Activated CD4-positive, CD25-positive, alpha-beta regulatory T cell treated with anti-CD3 and anti-CD28 coated beads, Interleukin-2, amount 50 U/mL, for 24 hours (primary cell): ENCODE measurements around the gene THSD4.

Experiments
- ATAC-seq, 2 donors: fragments of 150-1000 bp; cut with Tn5 transposase; one replicate each; pipeline ENCODE4 v1.10.0; 2021; ENCODE audit warnings: mild to moderate bottlenecking in 1 of 2, moderate library complexity in 1 of 2

THSD4 gene

DNA sequence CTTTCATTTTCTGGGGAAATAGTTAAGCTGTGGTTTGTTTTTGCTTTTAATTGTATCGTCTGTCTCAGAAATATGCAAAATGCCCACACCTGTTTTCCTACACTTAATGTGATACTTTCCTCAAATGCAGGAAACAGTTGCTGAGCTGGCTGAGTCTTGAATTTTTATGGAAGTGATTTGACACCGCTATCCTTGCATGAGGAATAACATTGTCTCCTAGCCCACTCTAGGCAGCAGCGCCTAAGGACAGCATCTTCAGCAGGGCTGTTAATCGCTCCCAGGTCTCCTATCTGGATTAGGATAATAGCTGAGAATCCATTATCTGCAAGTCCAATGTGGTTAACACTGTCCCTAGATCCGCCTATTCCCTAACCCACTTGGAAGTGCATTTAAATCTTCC, 562.5 kb downstream of the THSD4 start:
- no peak for ATAC-seq

GRCh38 chr15:71678191-71678590, 562.9 kb downstream of the THSD4 start:
- no peak for ATAC-seq

DNA sequence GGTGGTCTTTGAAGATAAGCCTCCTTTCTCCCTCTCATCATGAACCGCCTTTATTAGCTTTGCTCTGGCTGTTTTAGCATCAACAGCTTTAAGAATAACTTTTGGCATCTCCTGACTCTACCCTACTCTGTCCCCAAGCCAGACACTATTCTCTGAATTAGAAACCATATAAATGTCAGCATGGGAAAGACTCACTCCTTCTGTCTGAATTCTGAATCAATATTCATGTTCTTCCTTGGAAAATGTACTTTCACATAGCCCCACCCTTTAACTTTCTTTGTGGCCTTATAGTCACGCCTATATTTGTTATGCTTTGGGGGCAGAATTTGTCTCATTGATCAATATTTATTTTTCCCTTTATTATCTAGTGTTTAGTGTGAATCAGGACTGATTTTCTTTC, 563.3 kb downstream of the THSD4 start:
- ATAC-seq, result no peak

DNA sequence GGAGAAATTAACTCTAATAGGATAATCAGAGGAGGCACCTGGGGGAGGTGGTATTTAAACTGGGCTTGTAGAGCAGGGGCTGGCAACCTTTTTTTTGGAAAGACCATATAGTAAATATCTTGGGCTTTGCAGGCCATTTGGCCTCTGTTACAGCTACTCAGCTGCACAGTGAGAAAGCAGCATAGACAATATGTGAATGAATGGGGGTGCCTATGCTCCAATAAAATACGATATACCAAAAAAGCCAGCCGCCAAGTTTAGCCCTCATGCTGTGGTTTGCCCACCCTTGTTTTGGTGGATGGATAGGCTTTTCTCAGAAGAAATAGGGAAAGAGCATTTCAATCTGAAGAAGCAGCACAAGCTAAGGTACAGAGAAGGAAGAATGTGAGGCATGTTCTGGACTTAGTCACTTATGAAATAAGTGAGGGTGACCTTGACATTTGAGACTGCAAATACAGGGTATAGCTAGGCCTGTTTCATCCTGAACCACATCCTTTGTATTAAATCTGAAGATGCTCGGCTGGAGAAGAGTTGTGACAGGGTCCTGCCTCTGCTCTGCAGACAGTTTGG, 564.0 kb downstream of the THSD4 start:
- ATAC-seq, result peak in 1 of 2 donors; percentile 6

- ATAC-seq, result peak in 1 of 2 donors; percentile 19
Measured at GRCh38 chr15:71679793-71680353, 564.6 kb downstream of the THSD4 start.

GRCh38 chr15:71682001-71682400, 566.7 kb downstream of the THSD4 start:
- ATAC-seq, result no peak

DNA sequence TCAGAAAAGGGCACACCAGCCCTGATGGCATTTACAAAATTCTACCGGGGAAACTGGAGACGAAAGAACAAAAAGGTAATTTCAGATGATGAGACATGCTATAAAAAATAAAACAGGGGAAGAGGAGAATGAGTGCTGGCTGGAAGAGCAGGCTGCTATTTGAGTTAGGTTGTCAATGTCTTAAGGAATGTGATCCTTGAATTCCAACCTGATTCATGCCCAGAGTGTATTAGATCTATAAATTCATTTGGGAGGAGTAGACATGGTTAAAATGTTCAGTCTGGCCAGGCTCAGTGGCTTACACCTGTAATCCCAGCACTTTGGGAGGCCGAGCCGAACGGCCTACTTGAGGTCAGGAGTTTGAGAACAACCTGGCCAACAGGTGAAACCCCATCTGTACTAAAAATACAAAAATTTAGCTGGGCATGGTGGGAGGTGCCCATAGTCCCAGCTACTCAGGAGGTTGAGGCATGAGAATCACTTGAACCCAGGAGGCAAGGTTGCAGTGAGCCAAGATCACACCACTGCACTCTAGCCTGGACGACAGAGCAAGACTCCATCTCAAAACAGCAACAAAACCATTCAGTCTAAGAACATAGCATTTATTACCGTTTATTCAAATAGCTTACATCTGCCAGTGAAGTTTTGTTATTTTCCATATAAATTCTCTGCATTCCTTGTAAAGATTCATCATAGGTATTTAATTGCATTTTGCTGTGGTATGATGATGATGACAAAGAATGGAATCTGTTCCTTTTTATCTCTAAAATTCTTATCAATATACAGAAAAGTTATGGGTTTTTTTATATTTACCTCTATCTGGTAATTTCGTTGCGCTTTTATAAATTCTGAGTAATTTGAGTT, 568.4 kb downstream of the THSD4 start:
- ATAC-seq, result no peak

- ATAC-seq, result no peak
Measured at GRCh38 chr15:71685420-71685993, 570.2 kb downstream of the THSD4 start.

DNA sequence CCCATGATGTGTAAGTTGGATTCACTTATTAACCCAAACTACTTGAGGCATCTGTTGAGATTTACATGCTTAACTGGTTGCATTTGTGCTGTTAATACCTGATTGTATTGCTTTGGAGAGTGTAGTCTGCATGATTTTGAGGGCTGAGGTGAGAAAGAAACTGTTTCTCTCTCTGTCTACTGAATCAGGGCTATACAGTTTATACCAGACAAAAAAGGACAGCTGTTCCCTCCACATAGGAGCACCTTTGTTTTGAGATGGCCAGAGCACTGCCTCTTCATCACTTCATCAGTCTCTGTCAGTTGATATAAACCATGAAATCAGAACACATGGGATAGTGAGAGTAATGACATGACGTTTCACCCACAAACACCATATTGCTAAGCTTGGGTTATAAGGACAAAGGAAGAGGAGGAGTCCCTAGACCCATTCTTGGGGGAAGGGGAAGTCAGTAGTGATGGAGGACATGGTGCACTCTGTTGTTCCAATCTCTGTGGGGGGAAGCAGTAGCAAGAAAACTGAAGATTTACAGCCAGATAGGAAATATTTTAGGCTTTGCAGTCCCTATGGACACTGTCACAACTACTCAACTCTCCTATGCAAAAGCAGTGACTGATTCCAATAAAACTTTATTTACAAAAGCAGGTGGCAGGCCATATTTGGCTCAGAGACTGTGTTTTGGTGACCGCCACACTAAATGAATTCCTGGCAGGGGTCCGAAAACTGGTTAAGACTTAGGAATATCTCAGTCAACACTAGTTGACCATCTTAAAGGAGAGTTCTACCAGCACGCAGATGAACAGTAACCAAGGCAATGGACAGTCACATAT, 571.2 kb downstream of the THSD4 start:
- ATAC-seq, result no peak

DNA sequence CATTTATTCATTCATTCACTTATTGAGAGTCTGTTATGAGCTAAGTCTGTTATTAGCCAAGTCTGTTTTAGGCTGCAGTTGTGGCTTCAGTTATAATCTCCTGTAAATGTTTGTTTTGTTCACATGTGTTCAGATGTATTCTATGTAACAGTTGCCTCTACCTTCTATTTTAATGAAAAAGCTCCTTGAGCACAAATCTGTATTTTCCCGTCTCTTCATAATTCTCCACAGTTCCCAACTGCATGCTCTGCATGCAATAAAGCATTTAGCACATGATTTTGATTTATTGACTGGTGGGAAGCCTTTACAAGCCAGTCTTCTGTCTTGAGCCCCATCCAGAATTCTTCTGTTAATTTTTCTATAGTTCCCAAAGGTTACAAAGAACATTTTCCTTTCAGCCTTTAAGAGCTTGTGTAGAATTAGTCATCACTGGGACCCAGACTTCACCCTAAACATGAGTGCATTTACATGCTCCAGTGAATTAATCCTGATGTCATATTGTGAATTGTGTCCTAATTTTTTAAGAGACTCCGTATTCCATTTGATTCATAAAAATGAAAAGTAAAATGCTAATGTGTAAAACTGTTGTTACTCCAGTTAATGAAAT, 572.7 kb downstream of the THSD4 start:
- ATAC-seq, result no peak

- ATAC-seq, result no peak
Measured at GRCh38 chr15:71688509-71689094, 573.3 kb downstream of the THSD4 start.

DNA sequence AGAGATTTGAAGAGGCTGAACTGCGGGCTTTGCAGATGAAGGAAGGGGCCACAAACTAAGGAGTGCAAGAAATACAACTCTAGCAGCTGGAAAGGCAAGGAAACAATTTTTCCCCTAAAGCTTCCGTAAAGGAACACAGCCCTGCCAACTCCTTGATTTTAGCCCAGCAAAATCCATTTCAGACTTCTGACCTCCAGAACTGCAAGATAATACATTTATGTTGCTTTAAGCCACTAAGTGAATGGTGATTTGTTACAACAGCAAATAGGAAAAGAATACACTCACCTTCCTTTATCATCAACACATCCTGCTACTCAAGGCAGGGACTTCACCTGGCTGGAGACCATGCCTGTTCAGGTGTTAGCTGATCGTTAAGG, 575.8 kb downstream of the THSD4 start:
- ATAC-seq, result no peak

GRCh38 chr15:71691458-71692417, 576.5 kb downstream of the THSD4 start:
- no peak for ATAC-seq

- ATAC-seq, result no peak
Measured at GRCh38 chr15:71697236-71697635, 582.0 kb downstream of the THSD4 start.

DNA sequence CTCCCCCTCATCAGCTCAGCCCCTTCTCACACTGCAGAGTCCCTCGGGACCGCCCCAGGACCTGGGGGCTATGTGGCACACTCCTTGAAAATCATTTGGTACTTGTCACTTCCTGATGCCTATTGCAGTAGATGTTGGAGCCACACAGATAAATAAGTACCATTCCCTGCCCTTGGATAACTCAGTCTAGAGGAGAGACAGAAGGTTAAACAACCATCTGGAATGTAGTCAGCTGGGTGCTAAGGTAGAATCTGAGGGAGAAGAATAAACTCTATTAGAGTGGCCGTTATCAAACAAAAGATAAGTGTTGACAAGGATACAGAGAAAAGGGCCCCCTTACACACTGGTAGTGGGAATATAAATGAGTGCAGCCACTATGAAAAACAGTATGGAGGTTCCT, 582.8 kb downstream of the THSD4 start:
- ATAC-seq, result no peak

DNA sequence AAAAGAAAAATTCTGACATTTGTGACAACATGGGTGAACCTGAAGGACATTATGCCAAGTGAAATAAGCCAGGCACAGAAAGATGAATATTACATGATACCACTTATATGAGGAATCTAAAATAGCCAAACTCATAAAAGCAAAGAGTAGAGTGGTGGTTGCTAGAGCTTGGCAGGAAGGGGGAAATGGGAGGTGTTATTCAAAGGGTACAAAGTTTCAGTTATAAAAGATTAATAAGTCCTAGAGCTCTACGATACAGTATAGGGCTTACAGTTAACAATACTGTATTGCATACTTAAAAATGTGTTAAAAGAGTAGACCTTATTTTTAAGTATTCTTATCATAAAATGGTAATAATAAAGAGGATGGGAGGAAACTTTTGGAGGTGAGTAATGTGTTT, 583.5 kb downstream of the THSD4 start:
- ATAC-seq, result no peak

DNA sequence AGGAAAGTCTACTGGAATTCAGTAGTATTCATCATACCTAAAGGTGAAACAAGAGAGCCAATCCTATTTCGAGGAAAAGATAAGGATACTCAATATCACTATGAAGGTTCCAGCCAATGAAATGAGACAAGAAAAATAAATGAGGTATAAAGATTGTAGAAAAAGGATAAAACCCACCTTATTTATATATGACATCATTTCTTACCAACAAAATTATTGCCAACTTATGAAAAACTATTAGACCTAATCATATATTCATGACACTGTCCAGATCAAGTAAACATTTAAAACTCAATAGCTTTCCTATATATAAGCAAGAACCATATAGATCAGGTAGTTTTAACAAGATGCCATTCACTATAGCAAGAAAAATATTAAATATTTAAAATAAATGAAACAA, 584.7 kb downstream of the THSD4 start:
- no peak for ATAC-seq

GRCh38 chr15:71701808-71702207, 586.5 kb downstream of the THSD4 start:
- no peak for ATAC-seq

- ATAC-seq, result no peak
Measured at GRCh38 chr15:71702496-71702895, 587.2 kb downstream of the THSD4 start.

GRCh38 chr15:71705151-71705550, 589.9 kb downstream of the THSD4 start:
- no peak for ATAC-seq
